Endothelial cell of umbilical vein (primary cell): Measurements from ENCODE around the gene GPBAR1. TPM values are rescaled to one million over a fixed set of nuclear protein-coding genes. Genes with fewer than 3 reads are reported as not detected.

Experiments used
- BruUV-seq: library from RNA; stranded (reverse); fragments of 400-500 nt; replicated peaks from 2 replicates; lab custom pipeline; 2021; lab: Mats Ljungman, UMichigan
- CTCF ChIA-PET: fragments of 300-600, 350-600 bp; sonication (Branson Sonifier 250); formaldehyde crosslinking; loops from one replicate; lab custom pipeline; 2021; ENCODE audit warnings: antibody characterized with exemption, inconsistent platforms; lab: Charles Lee
- POLR2A ChIA-PET: fragments of 300-600, 350-600 bp; sonication (Branson Sonifier 250); formaldehyde crosslinking; loops from one replicate; lab custom pipeline; 2021; ENCODE audit warnings: antibody characterized with exemption, inconsistent platforms; lab: Charles Lee
- DNase-seq: peaks from one replicate; pipeline ENCODE4 v3.0.0-alpha.2; 2011; ENCODE audit warnings: low read depth, low spot score
- FAIRE-seq: peaks from 2 replicates; lab custom pipeline; 2011; peaks lifted over from hg19 to GRCh38; lab: Jason Lieb, UNC
- H2AFZ ChIP-seq: 2 replicates; pipeline ENCODE4 v1.6.0; 2012; ENCODE audit warnings: low read depth, low read length, control low read depth, inconsistent platforms
- H3K27ac ChIP-seq: 2 replicates; pipeline ENCODE4 v1.5.1; 2011; ENCODE audit warnings: low read depth, mild to moderate bottlenecking, control low read depth, low read length, moderate library complexity; ENCODE audit not compliant: insufficient read depth
- H3K27me3 ChIP-seq, 2 experiments: 2 replicates each; pipeline versions ENCODE4 v1.6.0 to v1.6.1; 2011; ENCODE audit warnings: low read length in 2 of 2, mixed read lengths in 1 of 2; ENCODE audit not compliant: control insufficient read depth in 2 of 2, insufficient read depth in 2 of 2
- H3K36me3 ChIP-seq, 2 experiments: 2 replicates in 1 of 2; 3 replicates in 1 of 2; pipeline ENCODE4 v1.5.1; 2011; ENCODE audit warnings: low read length in 2 of 2, mild to moderate bottlenecking in 1 of 2, moderate library complexity in 1 of 2; ENCODE audit not compliant: control insufficient read depth in 2 of 2, insufficient read depth in 2 of 2; ENCODE audit errors: extremely low read depth in 1 of 2
- H3K4me1 ChIP-seq: 3 replicates; pipeline ENCODE4 v1.5.1; 2011; ENCODE audit warnings: mild to moderate bottlenecking, low read length; ENCODE audit not compliant: control insufficient read depth, insufficient read depth; ENCODE audit errors: extremely low read depth
- H3K4me2 ChIP-seq: 2 replicates; pipeline ENCODE4 v1.6.1; 2011; ENCODE audit warnings: low read length, control low read depth, mixed read lengths; ENCODE audit not compliant: insufficient read depth
- H3K4me3 ChIP-seq, 3 experiments: fragments of 200-600 bp in 1 of 3; sonication (generic), shearing (Covaris generic) in 1 of 3; replicated peaks in 1 of 3; 2 replicates each; pipeline ENCODE4 v1.5.1; 2011 to 2016; ENCODE audit warnings: control low read depth in 3 of 3, low read length in 3 of 3, mild to moderate bottlenecking in 2 of 3, inconsistent platforms in 1 of 3, low read depth in 1 of 3, moderate library complexity in 1 of 3; ENCODE audit not compliant: insufficient read depth in 1 of 3
- H3K79me2 ChIP-seq: 2 replicates; pipeline ENCODE4 v1.6.0; 2012; ENCODE audit warnings: low read length, inconsistent platforms; ENCODE audit not compliant: control insufficient read depth, insufficient read depth
- H3K9ac ChIP-seq: replicated peaks from 2 replicates; pipeline ENCODE3; 2011; ENCODE audit warnings: low read length, control low read depth; ENCODE audit not compliant: insufficient read depth; ENCODE audit errors: extremely low read depth
- H3K9me1 ChIP-seq: replicated peaks from 3 replicates; pipeline ENCODE4 v1.6.0; 2011; ENCODE audit warnings: mild to moderate bottlenecking, low read length; ENCODE audit not compliant: control insufficient read depth, insufficient read depth; ENCODE audit errors: extremely low read depth
- H3K9me3 ChIP-seq: replicated peaks from 2 replicates; pipeline ENCODE4 v1.5.1; 2012; ENCODE audit warnings: low read length, inconsistent platforms; ENCODE audit not compliant: control insufficient read depth, insufficient read depth
- H4K20me1 ChIP-seq: replicated peaks from 2 replicates; pipeline ENCODE3; 2011; ENCODE audit warnings: mild to moderate bottlenecking, low read length; ENCODE audit not compliant: control insufficient read depth, insufficient read depth; ENCODE audit errors: extremely low read depth
- CTCF ChIP-seq, 2 donors: IDR thresholded peaks; 1 replicate in 1 of 2; 2 replicates in 1 of 2; pipeline ENCODE4 v1.5.1; 2011; ENCODE audit warnings: low read length in 2 of 2, mild to moderate bottlenecking in 2 of 2, moderate library complexity in 2 of 2, control low read depth in 1 of 2, inconsistent platforms in 1 of 2, low read depth in 1 of 2; ENCODE audit not compliant: insufficient read depth in 1 of 2; ENCODE audit errors: extremely low read depth in 1 of 2
- EZH2 ChIP-seq: IDR thresholded peaks from 2 replicates; pipeline ENCODE4 v1.6.1; 2012; ENCODE audit warnings: borderline replicate concordance, low read depth, mild to moderate bottlenecking, moderate library complexity, low read length, inconsistent platforms; ENCODE audit not compliant: severe bottlenecking
- FOS ChIP-seq: IDR thresholded peaks from 2 replicates; pipeline ENCODE4 v1.6.1; 2011; ENCODE audit warnings: mild to moderate bottlenecking, low read length, moderate library complexity, borderline replicate concordance; ENCODE audit not compliant: insufficient read depth
- GATA2 ChIP-seq: IDR thresholded peaks from 2 replicates; pipeline ENCODE4 v1.7.0; 2011; ENCODE audit warnings: low read depth, mild to moderate bottlenecking, moderate library complexity, mixed read lengths, low read length; ENCODE audit not compliant: insufficient read length, insufficient read depth
- JUN ChIP-seq: IDR thresholded peaks from 2 replicates; pipeline ENCODE4 v1.6.1; 2011; ENCODE audit warnings: borderline replicate concordance, low read depth; ENCODE audit not compliant: insufficient read length, insufficient read depth
- MAX ChIP-seq: IDR thresholded peaks from 2 replicates; pipeline ENCODE4 v1.6.1; 2011; ENCODE audit not compliant: insufficient read depth, insufficient read length
- MYC ChIP-seq: IDR thresholded peaks from one replicate; pipeline ENCODE4 v1.6.1; 2011; ENCODE audit warnings: mild to moderate bottlenecking, low read depth, low read length
- POLR2A ChIP-seq: IDR thresholded peaks from 2 replicates; pipeline ENCODE4 v1.6.1; 2012; ENCODE audit warnings: low read depth, mild to moderate bottlenecking, control low read depth, low read length
- POLR2AphosphoS5 ChIP-seq: IDR thresholded peaks from 2 replicates; pipeline ENCODE4 v1.6.1; 2012; ENCODE audit warnings: low read depth, mild to moderate bottlenecking, control low read depth, low read length, moderate library complexity; ENCODE audit not compliant: insufficient read depth
- dilution Hi-C: fragments of 300-500 bp; cut with MboI; formaldehyde crosslinking; loops from one replicate; pipeline ENCODE4 v1.15.0; 2019; ENCODE audit warnings: low sequenced_read_pairs; ENCODE audit not compliant: extremely low pct_ligation_motif_present
- intact Hi-C: fragments of 100-400 bp; cut with micrococcal nuclease; formaldehyde crosslinking; loops from one replicate; pipeline ENCODE4 v1.10.0; 2022
- polyA plus RNA-seq, 4 experiments: library from polyadenylated mRNA; depleted of rRNA in 3 of 4; stranded (reverse) in 3 of 4; unstranded in 1 of 4; fragments of >200 nt; gene quantifications; 2 replicates each; pipeline versions ENCODE4 v1.2.1 to v1.2.3, GENCODE V29; 2011 to 2012; ENCODE audit warnings: missing spikeins in 1 of 4
- total RNA-seq: library from RNA; stranded (reverse); gene quantifications from 2 replicates; pipeline ENCODE4 v1.2.3, GENCODE V29; 2021

GPBAR1 gene
- total and polyA plus RNA-seq, 2 donors (not counting 3 experiments of a cell fraction or from before 2014, with no cell fraction given): 0.14 to 0.75 TPM

- no peaks in the 10 kb centered on the region for H3K9me1 ChIP-seq
- peaks cover 10% of the 10 kb centered on the region for H3K4me1 ChIP-seq
- no peak overlapping the region for H3K9ac ChIP-seq
- no peaks in the 10 kb centered on the region for H4K20me1 ChIP-seq
- DNase-seq: no peak
- no peaks in the 10 kb centered on the region for H3K9me3 ChIP-seq
- BruUV-seq: no TSS peak
- no peak for TF ChIP-seq POLR2AphosphoS5
- TF ChIP-seq EZH2: no peak
- TF ChIP-seq MYC: no peak
- no peak overlapping the region for H3K4me2 ChIP-seq
- no peak overlapping the region for H3K27ac ChIP-seq
- H3K79me2 ChIP-seq: peaks cover 15% of the 10 kb centered on the region
- intact Hi-C loops (no loop called here), dilution Hi-C loops (no loop called here)
- H2AFZ ChIP-seq: no peak overlapping the region
- H3K4me3 ChIP-seq: no peak overlapping the region
- CTCF ChIA-PET: no interaction called here
- no peaks in the 10 kb centered on the region for H3K27me3 ChIP-seq
- POLR2A ChIA-PET: no interaction called here
- no peak for FAIRE-seq
- peaks cover 24 to 76% of the 10 kb centered on the region in 2 experiments for H3K36me3 ChIP-seq
Measured at GRCh38 chr2:218277921-218278320, 17.1 kb downstream of the GPBAR1 start.

GRCh38 chr2:218278531-218279360 lies 17.9 kb downstream of the GPBAR1 start:
- POLR2A ChIA-PET: no interaction called here
- DNase-seq (no peak), FAIRE-seq (no peak)
- Histone ChIP-seq H3K4me3 (no peak overlapping the region), H3K4me1 (peaks cover 15% of the 10 kb centered on the region), H3K27ac (no peak overlapping the region), H3K79me2 (peaks cover 23% of the 10 kb centered on the region), H3K4me2 (no peak overlapping the region), H3K9ac (no peak overlapping the region), H3K27me3 (no peaks in the 10 kb centered on the region), H4K20me1 (no peaks in the 10 kb centered on the region), H3K36me3 (peaks cover 24 to 73% of the 10 kb centered on the region in 2 experiments), H3K9me1 (no peaks in the 10 kb centered on the region), H2AFZ (no peak overlapping the region), H3K9me3 (no peaks in the 10 kb centered on the region)
- BruUV-seq: no TSS peak
- dilution Hi-C loops (no loop called here), intact Hi-C loops (no loop called here)
- CTCF ChIA-PET: no interaction called here
- TF ChIP-seq POLR2AphosphoS5: no peak
- no peak for TF ChIP-seq CTCF (IDR thresholded peaks at IDR 0.05; ENCODE audit: extremely low read depth in 1 of 2, insufficient read depth in 1 of 2, low read depth in 1 of 2, low read length in 2 of 2)
- TF ChIP-seq JUN: no peak
- no peak for TF ChIP-seq MAX
- TF ChIP-seq MYC: no peak
- no peak for TF ChIP-seq GATA2
- TF ChIP-seq EZH2: no peak
- no peak for TF ChIP-seq POLR2A
- no peak for TF ChIP-seq FOS
